Lung (tissue), 16 donors: Measurements from ENCODE around the gene TP53BP2. TPM values are rescaled to one million over a fixed set of nuclear protein-coding genes. Genes with fewer than 3 reads are reported as not detected.
"Not testable (repeated sequence)": the region's sequence is repeated elsewhere in the genome, so short reads cannot be mapped to it uniquely, and the experiment has no call there.

ENCODE experiments used
- ATAC-seq: fragments of 200-7000 bp; cut with Tn5 transposase; one replicate; pipeline ENCODE4 v1.9.1; 2020; ENCODE audit warnings: moderate number of reproducible peaks; ENCODE audit not compliant: insufficient read depth, low FRiP score
- DNase-seq, 3 donors: peaks; one replicate each; pipeline ENCODE4 v3.0.0-alpha.2; 2013 to 2017
- H3K27ac ChIP-seq, 2 donors: one replicate each; pipeline ENCODE4 v1.5.1; 2013; ENCODE audit warnings: mild to moderate bottlenecking in 2 of 2, moderate library complexity in 2 of 2, control low read depth in 1 of 2, inconsistent platforms in 1 of 2, low read depth in 1 of 2, low read length in 1 of 2
- H3K27me3 ChIP-seq, 3 donors: one replicate each; pipeline ENCODE4 v1.5.1; 2013; ENCODE audit warnings: low read length in 2 of 3; ENCODE audit not compliant: control insufficient read depth in 3 of 3, insufficient read depth in 3 of 3
- H3K36me3 ChIP-seq, 4 donors: one replicate each; pipeline ENCODE4 v1.5.1; 2013; ENCODE audit warnings: low read length in 4 of 4, mild to moderate bottlenecking in 1 of 4, moderate library complexity in 1 of 4; ENCODE audit not compliant: control insufficient read depth in 4 of 4, insufficient read depth in 4 of 4
- H3K4me1 ChIP-seq, 5 donors: one replicate each; pipeline ENCODE4 v1.5.1; 2013; ENCODE audit warnings: low read length in 5 of 5, mild to moderate bottlenecking in 2 of 5, moderate library complexity in 1 of 5; ENCODE audit not compliant: control insufficient read depth in 5 of 5, insufficient read depth in 5 of 5
- H3K4me3 ChIP-seq: one replicate; pipeline ENCODE4 v1.5.1; 2013; ENCODE audit warnings: mild to moderate bottlenecking, control low read depth, moderate library complexity
- H3K9ac ChIP-seq, 2 donors: one replicate each; pipeline ENCODE4 v1.5.1; 2013; ENCODE audit warnings: low read length in 2 of 2, control low read depth in 1 of 2; ENCODE audit not compliant: insufficient read depth in 1 of 2
- H3K9me3 ChIP-seq, 4 donors: one replicate each; pipeline ENCODE4 v1.5.1; 2013; ENCODE audit warnings: low read length in 3 of 4, mild to moderate bottlenecking in 1 of 4, moderate library complexity in 1 of 4; ENCODE audit not compliant: control insufficient read depth in 4 of 4, insufficient read depth in 3 of 4
- CTCF ChIP-seq: IDR thresholded peaks from 2 replicates; pipeline ENCODE4 v1.5.1; 2012; ENCODE audit warnings: mild to moderate bottlenecking; ENCODE audit errors: control extremely low read depth, extremely low read depth
- WGBS, 2 donors: extraction: QIAGEN DNeasy Blood & Tissue Kit; methylation state at CpG; one replicate each; pipeline ENCODE4 v1.1.7; 2013; 5-methylcytosine and 5-hydroxymethylcytosine counted together
- long read RNA-seq, 5 donors: transcript quantifications; one replicate each; lab custom pipeline, GENCODE V29; 2026
- polyA plus RNA-seq, 2 donors: library from polyadenylated mRNA; stranded (reverse); fragments of 200-250 nt; gene quantifications; one replicate each; pipeline ENCODE4 v1.2.1, GENCODE V29; 2013
- total RNA-seq, 2 donors: library from RNA; depleted of rRNA in 1 of 2; stranded (reverse); fragments of >200 nt in 1 of 2; gene quantifications; one replicate each; pipeline ENCODE4 v1.2.1, GENCODE V29; 2014 to 2021
- donor health status: control.
- donor health status: control.
- donor health status: Bipolar disorder and iron deficiency.
- donor health status: healthy.
- donor health status: DM: yes; HTN: yes; CAD: no.

TP53BP2 gene
- total RNA-seq (10 to 100 TPM; 60.7 to 94.2 TPM), polyA plus RNA-seq (10 to 100 TPM; 11.5 to 30.7 TPM)
- long read RNA-seq, donor 1, partial matches to known transcripts = 23 of 23 reads
- long read RNA-seq, donor 1, other reads (novel, unspliced or antisense) = 0 of 23 reads
- long read RNA-seq, donor 2, partial matches to known transcripts = 7 of 8 reads
- long read RNA-seq, donor 2, other reads (novel, unspliced or antisense) = 0 of 8 reads
- long read RNA-seq, donor 3, full-length matches to known transcripts = 2 of 2 reads
- long read RNA-seq, donor 3, partial matches to known transcripts = 0 of 2 reads
- long read RNA-seq, donor 3, other reads (novel, unspliced or antisense) = 0 of 2 reads
- long read RNA-seq, donor 4, partial matches to known transcripts = 6 of 7 reads
- long read RNA-seq, donor 4, other reads (novel, unspliced or antisense) = 0 of 7 reads
- long read RNA-seq, donor 5, full-length matches to known transcripts = 4 of 39 reads
- long read RNA-seq, donor 5, partial matches to known transcripts = 35 of 39 reads
- long read RNA-seq, donor 5, other reads (novel, unspliced or antisense) = 0 of 39 reads

GRCh38 chr1:223845810-223846682, at the start of gene TP53BP2:
Gene TP53BP2 (minus strand): TSS chr1:223845947. CDS start chr1:223845680, 267 bp downstream.
- Histone ChIP-seq H3K9ac (peak within 1 kb of the TSS; percentile 91), H3K36me3 (no peaks in the 10 kb centered on the region), H3K9me3 (no peaks in the 10 kb centered on the region), H3K27ac (peak within 1 kb of the TSS; percentile 100), H3K27me3 (no peaks in the 10 kb centered on the region), H3K4me1 (peaks cover 0 to 27% (median 5%) of the 10 kb centered on the region in 5 donors), H3K4me3 (peak within 1 kb of the TSS; percentile 83)
- ATAC-seq (peak; percentile 90), DNase-seq (peak; percentile 92 to 97 (median 94))
- peak; percentile 38 for TF ChIP-seq CTCF
- 1% methylated on average over 76 to 107 of the region's 107 CpGs for WGBS, 2 donors

- not testable (repeated sequence) for H3K9ac ChIP-seq, H3K4me1 ChIP-seq
Observed at GRCh38 chr1:223890494-223890893, 44.7 kb upstream of the TP53BP2 start.

GRCh38 chr1:223889319-223889718, 43.6 kb upstream of the TP53BP2 start:
- not testable (repeated sequence) for H3K36me3 ChIP-seq, DNase-seq, H3K27me3 ChIP-seq, ATAC-seq, H3K4me3 ChIP-seq, H3K9me3 ChIP-seq, H3K4me1 ChIP-seq, H3K9ac ChIP-seq, H3K27ac ChIP-seq
- 92 to 96% methylated on average over 3 to 4 of the region's 4 CpGs for WGBS, 2 donors

More at GRCh38 chr1:223890494-223890893, 44.7 kb upstream of the TP53BP2 start:
- 68 to 70% methylated on average over 4 to 6 of the region's 7 CpGs for WGBS, 2 donors
- H3K36me3 ChIP-seq, H3K4me3 ChIP-seq, H3K27ac ChIP-seq, H3K9me3 ChIP-seq, DNase-seq, H3K27me3 ChIP-seq, ATAC-seq: not testable (repeated sequence)

- peaks cover 0 to 9% (median 0%) of the 10 kb centered on the region in 5 donors for H3K4me1 ChIP-seq
- H3K4me3 ChIP-seq = no peak overlapping the region
- no peaks in the 10 kb centered on the region for H3K9me3 ChIP-seq
- 53 to 68% methylated on average over 12 of the region's 12 CpGs for WGBS, 2 donors
- DNase-seq (peak in 2 of 3 donors; percentile 11 to 34), ATAC-seq (no peak)
- no peaks in the 10 kb centered on the region for H3K36me3 ChIP-seq
- H3K27me3 ChIP-seq = no peaks in the 10 kb centered on the region
- H3K27ac ChIP-seq = peak overlapping the region; percentile 47 to 92
- no peak for TF ChIP-seq CTCF
- no peak overlapping the region for H3K9ac ChIP-seq
Observed at GRCh38 chr1:223887747-223888418, 42.1 kb upstream of the TP53BP2 start.
